Brain microvascular endothelial cell (primary cell): ENCODE measurements around the gene RESP18.

ENCODE experiments used
- DNase-seq: peaks from one replicate; pipeline ENCODE4 v3.0.0-alpha.2; 2020
- H3K27ac ChIP-seq: fragments of 250-450 bp; sonication (Bioruptor Pico); 2 replicates; pipeline ENCODE4 v1.5.1; 2020; ENCODE audit warnings: mild to moderate bottlenecking, moderate library complexity
- H3K27me3 ChIP-seq: fragments of 250-450 bp; sonication (Bioruptor Pico); replicated peaks from 2 replicates; pipeline ENCODE4 v1.5.1; 2020; ENCODE audit warnings: mild to moderate bottlenecking
- H3K36me3 ChIP-seq: fragments of 250-450 bp; sonication (Bioruptor Pico); replicated peaks from 2 replicates; pipeline ENCODE4 v1.5.1; 2020; ENCODE audit warnings: mild to moderate bottlenecking
- H3K4me3 ChIP-seq: 2 replicates; pipeline ENCODE4 v1.5.1; 2011; ENCODE audit warnings: low read depth, mild to moderate bottlenecking, control low read depth, low read length, moderate library complexity
- CTCF ChIP-seq: IDR thresholded peaks from 2 replicates; pipeline ENCODE4 v1.5.1; 2011; ENCODE audit warnings: low read depth, mild to moderate bottlenecking, moderate library complexity, low read length, control low read depth, inconsistent platforms; ENCODE audit errors: missing control alignments
- in situ Hi-C: cut with HindIII; loops from 2 replicates; pipeline ENCODE4 v1.10.0; 2017; ENCODE audit warnings: low sequenced_read_pairs, low pct_ligation_motif_present

Gene RESP18

DNA sequence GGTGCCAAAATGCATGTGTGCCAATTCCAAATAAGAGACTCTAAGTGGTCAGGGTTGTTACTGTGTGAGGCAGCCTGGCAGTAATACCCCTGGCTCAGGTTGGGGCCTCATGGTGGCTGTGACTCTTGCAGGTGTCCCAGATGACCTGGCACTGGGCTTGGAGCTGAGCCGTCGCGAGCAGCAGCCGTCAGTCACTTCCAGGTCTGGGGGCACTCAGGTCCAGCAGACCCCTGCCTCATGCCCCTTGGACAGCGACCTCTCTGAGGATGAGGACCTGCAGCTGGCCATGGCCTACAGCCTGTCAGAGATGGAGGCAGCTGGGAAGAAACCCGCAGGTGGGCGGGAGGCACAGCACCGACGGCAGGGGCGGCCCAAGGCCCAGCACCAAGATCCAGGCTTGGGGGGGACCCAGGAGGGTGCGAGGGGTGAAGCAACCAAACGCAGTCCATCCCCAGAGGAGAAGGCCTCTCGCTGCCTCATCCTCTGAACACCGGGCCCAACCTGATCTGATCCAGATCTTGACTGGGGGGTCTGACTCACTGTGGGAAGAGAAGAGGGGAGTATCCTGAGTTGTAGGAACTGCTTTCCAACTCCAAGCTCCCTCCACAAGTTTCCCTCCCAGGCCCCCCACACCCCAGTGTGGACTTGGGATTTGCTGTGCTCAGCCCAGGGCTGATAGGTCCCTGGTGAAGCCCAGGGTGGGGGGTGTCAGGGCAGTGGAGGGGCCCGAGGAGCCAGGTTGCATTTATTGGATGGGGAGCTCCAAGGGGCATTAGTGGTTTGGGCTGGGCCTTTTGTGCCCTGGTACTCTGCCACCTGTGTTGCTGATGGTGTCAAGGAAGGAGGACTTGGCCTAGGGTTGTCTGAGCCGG lies 47.8 kb downstream of the RESP18 start:
- Histone ChIP-seq H3K27ac (no peak overlapping the region), H3K27me3 (no peaks in the 10 kb centered on the region), H3K36me3 (peaks cover 6% of the 10 kb centered on the region), H3K4me3 (no peak overlapping the region)
- TF ChIP-seq CTCF: no peak
- in situ Hi-C loops: no loop called here
- DNase-seq: no peak

DNA sequence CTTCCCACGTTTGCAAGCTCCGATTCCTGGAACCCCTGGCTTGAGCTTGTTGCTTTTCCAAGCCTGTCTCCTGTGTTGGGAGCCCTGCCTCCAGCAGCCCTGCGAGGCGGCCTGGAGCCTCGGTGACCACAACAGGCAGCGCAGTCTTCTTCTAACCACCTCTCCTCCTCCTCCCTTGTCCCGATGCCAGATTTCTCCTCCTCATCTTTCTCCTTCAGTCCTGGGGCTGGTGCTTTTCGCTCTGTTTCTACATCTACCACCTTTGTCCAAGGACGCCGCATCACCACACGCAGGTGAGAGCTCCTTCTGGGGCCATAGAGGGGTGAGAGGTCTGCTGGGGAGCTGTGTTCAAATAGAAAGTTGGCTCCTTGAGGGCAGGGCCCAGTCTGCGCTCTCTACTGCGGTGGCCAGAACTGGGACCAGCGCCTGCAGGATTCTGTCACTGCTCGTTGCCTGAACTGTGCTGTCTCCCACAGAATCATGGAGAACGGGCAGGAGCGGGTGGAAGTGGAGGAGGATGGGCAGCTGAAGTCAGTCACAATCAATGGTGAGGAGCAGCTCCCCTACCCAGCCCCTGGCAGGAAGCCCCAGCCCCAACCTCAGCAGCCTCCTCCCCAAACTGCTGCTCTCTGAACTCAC lies 49.5 kb downstream of the RESP18 start:
- peaks cover 6% of the 10 kb centered on the region for H3K36me3 ChIP-seq
- no peaks in the 10 kb centered on the region for H3K27me3 ChIP-seq
- no peak for DNase-seq
- no peak overlapping the region for H3K4me3 ChIP-seq
- no peak for TF ChIP-seq CTCF
- in situ Hi-C loops: no loop called here
- H3K27ac ChIP-seq: no peak overlapping the region

- Histone ChIP-seq H3K4me3 (no peak overlapping the region), H3K27me3 (no peaks in the 10 kb centered on the region), H3K36me3 (peaks cover 6% of the 10 kb centered on the region), H3K27ac (no peak overlapping the region)
- no peak for DNase-seq
- TF ChIP-seq CTCF: no peak
- in situ Hi-C loops: no loop called here
These were observed 50.2 kb downstream of the RESP18 start for GRCh38 chr2:219282375-219282774.

- no peak for DNase-seq
- H3K27me3 ChIP-seq: no peaks in the 10 kb centered on the region
- peaks cover 6% of the 10 kb centered on the region for H3K36me3 ChIP-seq
- in situ Hi-C loops: no loop called here
- no peak overlapping the region for H3K4me3 ChIP-seq
- H3K27ac ChIP-seq: no peak overlapping the region
- no peak for TF ChIP-seq CTCF
These were observed 51.0 kb downstream of the RESP18 start for GRCh38 chr2:219281588-219281987.

- no peak for TF ChIP-seq CTCF
- DNase-seq: no peak
- in situ Hi-C loops: no loop called here
- Histone ChIP-seq H3K27ac (no peak overlapping the region), H3K36me3 (peaks cover 6% of the 10 kb centered on the region), H3K4me3 (no peak overlapping the region), H3K27me3 (no peaks in the 10 kb centered on the region)
These were observed 51.9 kb downstream of the RESP18 start for GRCh38 chr2:219280651-219281050.
